ENCODE data around the gene ARHGEF11. TPM values are rescaled to one million over a fixed set of nuclear protein-coding genes. Genes with fewer than 3 reads are reported as not detected.

ARHGEF11 gene
- total RNA-seq, 1 donor: 32.2 TPM

GRCh38 chr1:157034137-157034800 lies 11.3 kb downstream of the ARHGEF11 start:
- TF ChIP-seq CTCF (IDR thresholded peaks at IDR 0.05; ENCODE audit: insufficient read depth, low read length): no peak
- H3K4me3 ChIP-seq (ENCODE audit: low read depth, low read length): no peak overlapping the region
- peak; percentile 39 for DNase-seq (ENCODE audit: low read depth)

GRCh38 chr1:157033357-157033876 lies 12.1 kb downstream of the ARHGEF11 start:
- no peak for DNase-seq (ENCODE audit: low read depth)
- no peak for TF ChIP-seq CTCF (IDR thresholded peaks at IDR 0.05; ENCODE audit: insufficient read depth, low read length)
- no peak overlapping the region for H3K4me3 ChIP-seq (ENCODE audit: low read depth, low read length)

GRCh38 chr1:157032303-157032702 lies 13.2 kb downstream of the ARHGEF11 start:
- H3K4me3 ChIP-seq (ENCODE audit: low read depth, low read length): no peak overlapping the region
- no peak for TF ChIP-seq CTCF (IDR thresholded peaks at IDR 0.05; ENCODE audit: insufficient read depth, low read length)
- no peak for DNase-seq (ENCODE audit: low read depth)

- no peak overlapping the region for H3K4me3 ChIP-seq (ENCODE audit: low read depth, low read length)
- no peak for DNase-seq (ENCODE audit: low read depth)
- TF ChIP-seq CTCF (IDR thresholded peaks at IDR 0.05; ENCODE audit: insufficient read depth, low read length): no peak
Measured at GRCh38 chr1:157030728-157031127, 14.8 kb downstream of the ARHGEF11 start.

GRCh38 chr1:157028674-157029073 lies 16.9 kb downstream of the ARHGEF11 start:
- TF ChIP-seq CTCF (IDR thresholded peaks at IDR 0.05; ENCODE audit: insufficient read depth, low read length): no peak
- no peak for DNase-seq (ENCODE audit: low read depth)
- H3K4me3 ChIP-seq (ENCODE audit: low read depth, low read length): no peak overlapping the region

- TF ChIP-seq CTCF (IDR thresholded peaks at IDR 0.05; ENCODE audit: insufficient read depth, low read length): no peak
- no peak overlapping the region for H3K4me3 ChIP-seq (ENCODE audit: low read depth, low read length)
- DNase-seq (ENCODE audit: low read depth): peak; percentile 86
Measured at GRCh38 chr1:157025856-157026255, 19.7 kb downstream of the ARHGEF11 start.

- TF ChIP-seq CTCF (IDR thresholded peaks at IDR 0.05; ENCODE audit: insufficient read depth, low read length): no peak
- DNase-seq (ENCODE audit: low read depth): no peak
- no peak overlapping the region for H3K4me3 ChIP-seq (ENCODE audit: low read depth, low read length)
Measured at GRCh38 chr1:157025385-157025784, 20.2 kb downstream of the ARHGEF11 start.
